LNCaP clone FGC (cell line): ENCODE measurements around the gene IGFBP1.

Experiments used
- DNase-seq: peaks from one replicate; pipeline ENCODE4 v3.0.0-alpha.2; 2011; ENCODE audit warnings: low read depth
- H3K4me3 ChIP-seq: 2 replicates; pipeline ENCODE4 v1.5.1; 2011; ENCODE audit warnings: mild to moderate bottlenecking, low read depth, low read length, control low read depth
- CTCF ChIP-seq: IDR thresholded peaks from 2 replicates; pipeline ENCODE4 v1.5.1; 2012; ENCODE audit warnings: mild to moderate bottlenecking; ENCODE audit not compliant: control insufficient read depth, insufficient read depth; ENCODE audit errors: extremely low read depth

IGFBP1 gene

GRCh38 chr7:45898222-45898621 is 9.9 kb downstream of the IGFBP1 start:
- DNase-seq = no peak
- no peak for TF ChIP-seq CTCF
- H3K4me3 ChIP-seq = no peak overlapping the region

DNA sequence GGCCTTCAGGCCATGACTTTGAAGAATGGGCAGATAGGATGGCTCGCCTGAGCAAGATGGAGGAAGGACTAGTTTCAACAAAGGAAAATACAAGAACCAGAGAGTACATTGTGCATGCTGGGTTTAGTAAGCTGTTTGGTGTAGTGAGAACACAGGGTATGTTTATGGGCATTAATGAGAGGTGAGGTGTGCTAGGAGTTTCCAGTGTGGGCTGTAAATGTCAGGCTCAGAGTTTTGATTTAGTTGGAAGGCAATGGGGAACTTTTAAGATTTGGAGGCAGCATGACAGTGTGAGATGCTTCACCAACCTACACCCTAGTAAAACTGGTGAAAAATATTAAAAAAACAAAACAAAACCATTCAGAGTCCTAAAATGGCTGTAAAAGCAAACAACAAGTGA is 13.3 kb downstream of the IGFBP1 start:
- no peak for TF ChIP-seq CTCF
- no peak overlapping the region for H3K4me3 ChIP-seq
- no peak for DNase-seq

DNA sequence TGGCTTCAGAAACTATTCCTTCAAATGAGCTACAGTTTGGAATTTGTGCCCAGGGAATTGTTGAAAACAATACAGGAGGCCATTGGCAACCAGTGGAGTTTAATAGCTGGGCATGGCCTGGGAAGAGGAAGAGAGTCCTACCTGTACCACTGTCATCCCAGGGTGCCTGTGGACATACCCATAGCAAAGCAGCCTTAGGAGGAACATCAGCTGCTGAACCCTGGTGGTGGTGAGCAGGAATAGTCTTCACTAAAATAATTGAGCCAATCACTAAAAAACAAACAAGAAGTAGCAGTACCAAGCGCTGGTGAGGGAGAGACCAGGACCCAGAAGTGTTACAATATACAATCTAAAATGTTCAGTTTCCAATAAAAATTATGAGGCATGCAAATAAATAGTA is 14.5 kb downstream of the IGFBP1 start:
- no peak for DNase-seq

GRCh38 chr7:45909561-45909960 is 21.3 kb downstream of the IGFBP1 start:
- no peak for DNase-seq
- no peak overlapping the region for H3K4me3 ChIP-seq
- TF ChIP-seq CTCF = no peak

More for the DNA sequence above, 14.5 kb downstream of the IGFBP1 start:
- 0 out of 2 replicates have a peak, but pooled peaks have one; percentile 5 for TF ChIP-seq CTCF
- no peak overlapping the region for H3K4me3 ChIP-seq

GRCh38 chr7:45910855-45911254 is 22.6 kb downstream of the IGFBP1 start:
- no peak for TF ChIP-seq CTCF
- DNase-seq = no peak
- H3K4me3 ChIP-seq = no peak overlapping the region

DNA sequence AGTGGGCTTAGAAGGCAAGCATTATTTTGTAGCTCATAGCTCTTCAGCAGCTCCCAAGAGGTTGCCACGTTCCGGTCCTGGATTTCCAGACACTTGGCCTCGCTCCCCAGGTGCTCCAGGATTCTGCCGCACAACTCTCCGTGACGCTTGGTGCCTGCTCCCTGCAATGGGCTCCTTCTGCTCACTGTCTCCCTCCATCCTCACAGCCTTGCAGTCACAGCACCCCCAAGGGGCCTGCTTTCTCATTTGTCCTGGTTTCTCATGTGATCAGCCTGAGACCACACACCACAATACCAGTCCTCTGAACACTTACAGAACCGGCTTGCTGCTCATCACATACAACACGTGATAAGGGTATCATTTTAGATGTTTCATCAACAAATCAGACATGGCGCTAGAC is 23.0 kb downstream of the IGFBP1 start:
- no peak for DNase-seq
- TF ChIP-seq CTCF = no peak
- no peak overlapping the region for H3K4me3 ChIP-seq

GRCh38 chr7:45912972-45913371 is 24.7 kb downstream of the IGFBP1 start:
- no peak for TF ChIP-seq CTCF
- H3K4me3 ChIP-seq = no peak overlapping the region
- DNase-seq = no peak
